Chondrocyte (in vitro differentiated cells): ENCODE data around the gene APBA1. TPM values are rescaled to one million over a fixed set of nuclear protein-coding genes. Genes with fewer than 3 reads are reported as not detected.

Experiments
- DNase-seq: peaks from one replicate; pipeline ENCODE4 v3.0.0; 2021; ENCODE audit warnings: mixed read lengths, low spot score
- H3K27ac Mint-ChIP-seq: one replicate; pipeline ENCODE4 v1.8.0; 2021; ENCODE audit warnings: mild to moderate bottlenecking, moderate library complexity, mixed read lengths; ENCODE audit not compliant: unreplicated experiment
- H3K27me3 Mint-ChIP-seq: 2 replicates; pipeline ENCODE4 v1.8.0; 2021; ENCODE audit warnings: low read depth, mixed read lengths
- H3K36me3 Mint-ChIP-seq: 2 replicates; pipeline ENCODE4 v1.8.0; 2021; ENCODE audit warnings: low read depth, mixed read lengths
- H3K4me1 Mint-ChIP-seq: 2 replicates; pipeline ENCODE4 v1.8.0; 2021; ENCODE audit warnings: low read depth, mild to moderate bottlenecking, mixed read lengths
- H3K4me3 Mint-ChIP-seq: one replicate; pipeline ENCODE4 v1.8.0; 2021; ENCODE audit warnings: mild to moderate bottlenecking, moderate library complexity, mixed read lengths; ENCODE audit not compliant: unreplicated experiment
- H3K9me3 Mint-ChIP-seq: 2 replicates; pipeline ENCODE4 v1.8.0; 2021; ENCODE audit warnings: low read depth, mixed read lengths
- CTCF ChIP-seq: fragments of 200-600 bp; sonication (generic); IDR thresholded peaks from 2 replicates; pipeline ENCODE4 v1.5.0; 2021; ENCODE audit warnings: antibody characterized with exemption, mild to moderate bottlenecking, moderate library complexity
- total RNA-seq: library from RNA; stranded (reverse); gene quantifications from 3 replicates; pipeline ENCODE4 v1.2.1, GENCODE V29; 2021

Gene APBA1
- total RNA-seq, 1 donor from 2014 or later, result 12.3 TPM

- no peak overlapping the region for H3K27ac Mint-ChIP-seq
- H3K36me3 Mint-ChIP-seq, result no peaks in the 10 kb centered on the region
- peaks cover 4% of the 10 kb centered on the region for H3K4me1 Mint-ChIP-seq
- H3K4me3 Mint-ChIP-seq, result no peak overlapping the region
- no peak for DNase-seq
- TF ChIP-seq CTCF, result no peak
- no peaks in the 10 kb centered on the region for H3K9me3 Mint-ChIP-seq
- no peaks in the 10 kb centered on the region for H3K27me3 Mint-ChIP-seq
These were observed 130.1 kb downstream of the APBA1 start for GRCh38 chr9:69542058-69542457.

- no peaks in the 10 kb centered on the region for H3K36me3 Mint-ChIP-seq
- H3K9me3 Mint-ChIP-seq, result no peaks in the 10 kb centered on the region
- H3K27ac Mint-ChIP-seq, result no peak overlapping the region
- H3K4me3 Mint-ChIP-seq, result no peak overlapping the region
- no peaks in the 10 kb centered on the region for H3K27me3 Mint-ChIP-seq
- TF ChIP-seq CTCF, result no peak
- H3K4me1 Mint-ChIP-seq, result no peaks in the 10 kb centered on the region
- DNase-seq, result no peak
These were observed 136.3 kb downstream of the APBA1 start for GRCh38 chr9:69535911-69536310.

- peak; percentile 13 for TF ChIP-seq CTCF
- no peaks in the 10 kb centered on the region for H3K9me3 Mint-ChIP-seq
- no peak overlapping the region for H3K27ac Mint-ChIP-seq
- no peaks in the 10 kb centered on the region for H3K4me1 Mint-ChIP-seq
- H3K36me3 Mint-ChIP-seq, result no peaks in the 10 kb centered on the region
- no peaks in the 10 kb centered on the region for H3K27me3 Mint-ChIP-seq
- DNase-seq, result no peak
- H3K4me3 Mint-ChIP-seq, result no peak overlapping the region
These were observed 136.8 kb downstream of the APBA1 start for GRCh38 chr9:69535286-69535832.

GRCh38 chr9:69532396-69532795 lies 139.8 kb downstream of the APBA1 start:
- H3K36me3 Mint-ChIP-seq, result no peaks in the 10 kb centered on the region
- H3K4me3 Mint-ChIP-seq, result no peak overlapping the region
- no peak overlapping the region for H3K27ac Mint-ChIP-seq
- TF ChIP-seq CTCF, result no peak
- no peaks in the 10 kb centered on the region for H3K27me3 Mint-ChIP-seq
- no peaks in the 10 kb centered on the region for H3K9me3 Mint-ChIP-seq
- no peaks in the 10 kb centered on the region for H3K4me1 Mint-ChIP-seq
- peak; percentile 58 for DNase-seq

GRCh38 chr9:69527454-69527853 lies 144.7 kb downstream of the APBA1 start:
- TF ChIP-seq CTCF, result no peak
- Mint-ChIP-seq H3K27me3 (no peaks in the 10 kb centered on the region), H3K9me3 (peaks cover 22% of the 10 kb centered on the region), H3K27ac (no peak overlapping the region), H3K4me3 (no peak overlapping the region), H3K4me1 (no peaks in the 10 kb centered on the region), H3K36me3 (peaks cover 6% of the 10 kb centered on the region)
- DNase-seq, result no peak
